Stimulated activated CD8-positive, alpha-beta memory T cell treated with anti-CD3 and anti-CD28 coated beads, Interleukin-7, amount 100 ng/mL, for 48 hours (primary cell): ENCODE measurements around the gene TMEM59L.

Experiments used
- DNase-seq, 2 donors: peaks; one replicate each; pipeline ENCODE4 v3.0.0-alpha.2; 2020; ENCODE audit warnings: low read depth in 1 of 2; ENCODE audit errors: extremely low read depth in 1 of 2

The TMEM59L gene

DNA sequence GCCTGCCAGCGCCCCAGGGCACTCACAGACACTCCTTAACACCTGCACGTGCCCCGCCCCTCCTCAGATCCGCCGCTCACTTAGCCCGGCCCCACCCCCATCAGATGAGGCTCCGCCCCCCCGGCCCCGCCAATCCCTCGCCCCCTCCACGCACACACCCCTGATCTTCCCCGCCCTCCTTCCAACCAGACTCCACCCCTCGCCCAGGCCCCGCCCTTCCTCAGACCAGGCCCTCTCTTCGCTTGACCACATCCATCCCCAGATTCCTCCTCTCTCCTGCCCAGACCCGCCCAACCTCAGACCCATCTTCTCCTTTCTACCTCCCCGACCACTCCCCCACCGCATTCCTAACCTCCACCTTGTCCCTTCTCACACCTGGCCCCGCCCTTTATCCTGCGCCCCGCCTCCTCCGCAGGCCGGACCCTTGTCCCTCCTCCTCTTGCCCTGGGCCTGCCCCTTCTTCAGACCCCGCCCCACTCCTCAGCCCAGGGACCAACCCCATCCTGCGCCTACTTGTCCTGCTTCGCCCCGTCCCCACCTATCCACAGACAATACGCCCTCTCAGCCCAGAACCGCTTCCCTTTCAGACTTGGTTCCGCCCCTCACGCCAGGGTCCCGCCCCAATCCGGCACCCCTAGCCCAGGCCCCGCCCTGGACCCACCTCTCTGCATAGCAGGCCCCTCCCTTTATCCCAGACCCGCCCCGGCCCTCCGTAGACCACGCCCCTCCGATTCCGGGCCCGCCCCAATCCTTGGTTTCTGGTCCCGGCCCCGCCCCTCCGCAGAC, 23.7 kb downstream of the TMEM59L start:
- DNase-seq: peak; percentile 96 to 97

DNA sequence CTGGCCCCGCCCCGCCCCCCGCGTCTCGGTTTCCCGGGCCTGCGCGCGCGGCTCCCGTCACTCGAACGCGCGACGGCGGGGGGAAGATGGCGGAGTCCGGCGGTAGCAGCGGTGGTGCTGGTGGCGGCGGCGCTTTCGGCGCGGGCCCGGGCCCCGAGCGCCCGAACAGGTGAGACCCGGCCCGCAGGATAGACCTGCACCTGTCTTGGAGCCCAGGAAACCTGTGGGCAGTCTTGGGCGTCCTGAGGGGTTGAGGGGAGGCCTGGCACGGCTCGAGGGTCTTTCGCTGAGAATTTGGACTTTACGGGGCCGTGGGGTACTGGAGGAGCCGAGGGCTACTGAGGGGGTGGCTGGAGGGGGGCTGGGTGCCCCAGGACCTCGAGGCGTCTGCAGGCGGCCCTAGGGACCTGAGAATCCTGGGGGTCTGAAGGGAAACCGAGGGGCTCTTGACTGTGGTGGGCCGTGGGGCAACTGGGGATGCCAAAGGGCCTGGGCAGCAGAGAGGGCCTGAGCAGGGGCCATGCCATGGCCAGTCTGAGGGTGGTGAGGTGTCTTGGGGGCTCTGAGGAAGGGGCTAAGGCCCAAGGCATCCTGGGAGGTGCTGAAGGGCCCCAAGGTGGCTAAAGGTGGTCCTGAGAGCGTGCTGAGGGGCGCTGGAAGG, 24.4 kb downstream of the TMEM59L start, which contains the start of gene KLHL26:
Gene KLHL26 (plus strand): TSS at position 60 of the 661 bp plus-strand sequence. CDS start 27 bp downstream, at position 87.
- no peak for DNase-seq

DNA sequence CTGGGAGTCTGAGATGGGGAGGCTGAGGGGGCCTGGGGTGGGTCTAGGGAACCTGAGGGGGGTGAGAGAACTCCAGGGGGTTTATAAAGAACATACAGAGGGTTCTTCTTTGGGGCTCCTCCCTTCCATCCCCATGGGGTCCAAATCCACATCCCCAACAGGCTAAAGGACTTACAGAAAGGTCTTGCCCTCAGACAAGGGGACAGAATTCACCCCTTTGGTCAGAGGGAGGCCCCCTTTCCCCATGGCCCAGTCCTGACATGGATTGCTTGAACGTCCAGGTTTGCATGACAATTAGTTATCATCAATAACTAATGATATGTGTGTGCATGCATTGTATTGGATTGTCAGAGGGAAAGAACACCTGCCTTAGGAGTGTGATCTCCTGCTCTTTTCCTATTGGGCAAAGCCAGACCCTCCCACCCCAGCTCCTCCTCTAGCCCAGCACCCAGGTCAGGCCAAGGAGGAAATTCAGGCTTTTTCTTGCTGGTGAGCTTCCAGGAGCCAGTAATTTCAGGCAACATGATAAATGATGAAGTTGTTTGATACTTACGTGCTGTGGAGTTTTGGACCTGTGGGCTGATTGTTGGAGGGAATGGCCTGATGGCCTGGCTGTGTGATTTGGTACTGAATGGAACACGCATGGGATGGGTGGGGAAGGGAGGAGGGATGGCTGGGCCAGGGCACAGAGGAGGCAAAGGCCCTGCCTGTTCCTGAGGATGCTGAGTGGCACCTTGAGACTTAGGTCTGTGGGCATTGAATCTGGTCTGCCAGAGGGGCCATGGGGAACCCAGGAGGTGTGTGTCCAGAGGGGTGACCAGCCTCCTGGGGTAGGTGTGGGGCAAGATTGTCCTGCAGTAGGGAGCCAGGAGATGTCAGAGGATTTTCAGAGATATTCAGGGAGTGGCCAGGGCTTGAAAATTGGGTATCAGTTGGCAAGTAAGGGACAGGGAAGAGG, 25.3 kb downstream of the TMEM59L start:
- DNase-seq: no peak

DNA sequence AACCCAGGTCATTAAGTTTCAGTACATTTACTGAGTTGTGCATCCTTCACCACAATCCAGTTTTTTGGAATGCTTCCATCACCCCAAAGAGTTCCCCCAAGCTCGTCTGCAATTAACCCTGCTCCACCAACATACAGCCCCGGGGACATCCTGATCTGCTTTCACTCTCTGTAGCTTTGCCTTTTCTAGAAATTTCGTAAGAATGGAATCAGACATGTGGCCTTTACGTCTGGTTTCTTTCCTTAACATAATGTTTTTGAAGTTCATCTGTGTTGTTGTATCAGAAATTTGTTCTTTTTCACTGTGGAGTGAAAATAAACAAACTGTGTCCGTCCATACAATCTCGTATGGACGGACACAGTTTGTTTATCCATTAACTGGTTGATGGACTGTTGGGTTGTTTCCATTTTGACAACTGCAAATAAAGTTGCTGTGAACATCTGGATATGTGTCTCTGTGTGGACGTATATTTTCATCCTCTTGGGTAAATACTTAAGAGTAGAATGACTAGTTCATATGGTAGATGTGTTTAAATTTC, 27.1 kb downstream of the TMEM59L start:
- no peak for DNase-seq

DNA sequence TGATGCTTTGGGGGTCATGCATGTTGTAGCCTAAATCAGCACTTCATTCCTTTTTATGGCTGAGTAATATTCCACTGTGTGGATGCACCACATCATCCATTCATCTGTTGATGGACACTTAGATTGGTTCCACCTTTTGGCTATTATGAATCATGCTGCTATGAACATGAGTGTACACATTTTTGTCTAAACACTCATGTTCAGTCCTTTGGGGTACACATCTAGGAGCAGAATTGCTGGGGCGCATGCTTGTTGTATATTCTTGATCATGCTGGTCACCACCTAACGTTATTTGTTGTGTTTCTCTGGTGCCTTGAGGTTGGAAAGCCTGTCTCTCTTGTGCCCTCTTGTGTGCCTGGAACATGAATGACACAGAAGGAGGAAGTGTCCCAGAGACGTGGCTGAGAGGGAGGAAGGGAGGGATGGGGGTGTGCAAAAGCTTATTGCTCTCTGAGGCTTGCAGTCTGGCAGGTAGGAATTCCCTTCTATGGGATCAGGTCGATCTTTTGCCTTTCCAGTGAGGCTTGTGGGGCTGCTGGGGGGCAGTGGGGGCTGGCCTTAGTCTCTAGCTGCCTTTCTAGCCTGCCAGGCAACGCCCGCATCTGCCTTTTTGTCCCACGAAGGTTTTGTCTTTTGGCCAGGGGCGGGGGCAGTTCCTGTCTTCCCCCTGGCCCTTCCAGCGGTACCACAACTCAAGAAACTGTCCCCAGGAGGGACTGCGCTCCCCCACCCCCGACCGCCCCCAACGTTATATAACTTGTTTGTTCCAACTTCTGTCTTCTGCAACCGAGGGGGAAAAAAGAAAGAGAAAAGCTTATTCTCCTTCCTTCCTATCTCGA, 31.7 kb downstream of the TMEM59L start:
- no peak for DNase-seq

DNA sequence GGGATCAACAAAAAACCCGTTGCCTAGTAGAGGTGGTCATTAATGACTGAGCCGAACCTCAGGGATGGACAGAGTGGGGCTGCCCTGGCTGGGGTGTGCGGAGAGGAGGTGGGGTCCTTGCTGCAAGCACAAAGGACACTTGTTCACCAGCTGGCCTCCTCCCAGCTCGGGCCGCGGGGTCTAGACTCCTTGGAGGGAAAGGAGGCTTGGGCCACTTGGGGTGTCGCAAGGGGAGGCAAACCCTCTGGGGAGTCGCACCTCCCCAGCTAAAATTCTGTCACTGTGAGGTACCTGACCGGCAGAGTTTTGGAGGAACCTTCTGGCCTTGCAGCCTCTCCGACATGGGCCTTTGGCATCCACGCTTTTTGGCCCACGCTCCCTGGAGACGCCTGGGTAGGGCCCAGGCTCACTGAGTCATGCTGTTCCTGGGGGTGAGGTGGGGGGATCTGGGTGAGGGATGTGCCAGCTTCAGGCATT, 32.4 kb downstream of the TMEM59L start:
- DNase-seq: no peak

DNA sequence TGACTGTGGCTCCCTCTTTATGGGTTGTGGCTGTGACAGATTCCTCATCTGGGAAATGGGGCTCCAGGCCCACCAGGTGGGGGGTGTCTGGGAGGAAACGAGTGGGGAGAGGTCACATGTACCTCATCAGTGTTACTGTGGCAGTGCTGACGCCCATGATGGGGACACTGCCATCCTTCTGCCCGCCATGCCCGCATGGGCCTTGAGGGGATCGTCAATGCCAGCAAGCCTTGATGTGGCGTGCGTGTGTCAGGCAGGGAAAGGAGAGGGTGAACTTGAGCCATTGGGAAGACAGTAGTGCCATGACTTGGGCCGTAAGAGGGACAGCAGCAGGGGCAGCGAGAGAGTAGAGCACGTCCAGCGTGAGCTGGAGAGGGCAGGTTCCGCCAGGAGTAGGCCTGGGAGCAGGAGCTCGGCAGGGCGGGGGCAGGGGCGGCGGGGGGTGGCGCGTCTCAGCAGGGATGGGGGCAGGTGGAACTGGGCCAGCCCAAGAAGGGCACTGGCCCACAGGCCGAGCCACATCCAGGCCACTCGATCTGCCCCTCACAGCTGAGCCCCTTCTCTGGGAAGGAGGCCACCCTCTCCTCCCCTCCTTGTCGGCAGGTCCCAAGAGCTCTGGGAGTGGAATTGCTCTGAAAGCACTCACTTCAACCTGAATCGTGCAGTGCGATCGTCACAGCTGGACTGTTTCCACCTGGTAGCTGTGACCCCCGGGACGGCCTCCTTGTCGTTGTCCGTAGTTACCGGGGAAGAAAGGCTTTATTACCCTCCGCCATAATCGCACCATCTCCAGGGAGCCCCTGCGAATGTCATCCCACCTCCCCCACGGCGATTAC, 34.1 kb downstream of the TMEM59L start:
- DNase-seq: no peak

DNA sequence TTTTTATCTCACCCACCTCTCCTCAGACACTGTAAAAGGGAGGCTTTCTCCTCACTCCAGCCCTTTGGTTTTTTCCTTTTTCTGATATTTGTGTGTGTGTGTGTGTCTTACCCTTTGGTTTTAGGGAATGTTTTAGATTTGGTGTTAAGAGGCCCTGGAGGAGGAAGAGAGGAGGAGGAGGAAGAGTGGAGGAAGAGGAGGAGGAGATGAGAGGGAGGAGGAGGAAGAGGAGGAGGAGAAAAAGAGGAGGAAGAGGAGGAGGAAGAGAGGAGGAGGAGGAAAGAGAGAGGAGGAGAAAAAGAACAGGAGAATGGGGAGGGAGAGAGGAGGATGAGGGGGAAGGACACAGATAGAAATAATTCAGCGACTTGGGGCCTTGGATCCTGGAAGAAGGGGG, 34.7 kb downstream of the TMEM59L start:
- DNase-seq: no peak

DNA sequence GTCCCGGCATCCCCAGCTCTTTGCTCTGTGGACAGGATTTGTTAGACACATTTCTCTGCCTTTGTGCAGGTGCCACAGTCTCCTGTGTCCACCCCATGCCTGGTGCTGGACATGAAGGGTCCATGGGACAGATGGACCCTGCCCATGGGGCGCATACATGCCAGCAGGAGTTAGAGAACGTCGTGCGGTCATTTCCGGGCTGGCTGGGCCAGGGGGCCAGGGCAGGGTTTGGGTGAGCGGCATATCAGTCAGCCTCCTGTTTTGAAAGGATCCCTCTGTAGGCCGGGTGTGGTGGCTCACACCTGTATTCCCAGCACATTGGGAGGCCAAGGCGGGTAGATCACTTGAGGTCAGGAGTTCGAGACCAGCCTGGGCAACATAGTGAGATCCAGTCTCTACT, 35.1 kb downstream of the TMEM59L start:
- no peak for DNase-seq

DNA sequence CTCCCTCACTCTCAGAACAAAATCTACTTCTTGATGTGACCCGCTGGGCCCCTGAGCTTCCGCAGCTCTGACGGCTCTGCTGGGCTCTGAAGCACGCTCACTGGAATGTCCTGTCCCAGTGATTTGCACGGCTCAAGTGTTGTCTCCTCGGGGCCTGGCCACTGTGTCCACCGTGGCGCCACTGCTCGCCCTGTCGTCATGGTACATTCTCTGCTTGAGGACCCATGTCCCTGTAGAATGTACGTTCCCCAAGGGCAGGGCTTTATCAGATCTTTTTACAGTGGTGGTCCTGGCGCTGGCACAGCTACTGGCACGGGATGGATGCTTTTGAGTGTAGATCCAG, 36.3 kb downstream of the TMEM59L start:
- no peak for DNase-seq

DNA sequence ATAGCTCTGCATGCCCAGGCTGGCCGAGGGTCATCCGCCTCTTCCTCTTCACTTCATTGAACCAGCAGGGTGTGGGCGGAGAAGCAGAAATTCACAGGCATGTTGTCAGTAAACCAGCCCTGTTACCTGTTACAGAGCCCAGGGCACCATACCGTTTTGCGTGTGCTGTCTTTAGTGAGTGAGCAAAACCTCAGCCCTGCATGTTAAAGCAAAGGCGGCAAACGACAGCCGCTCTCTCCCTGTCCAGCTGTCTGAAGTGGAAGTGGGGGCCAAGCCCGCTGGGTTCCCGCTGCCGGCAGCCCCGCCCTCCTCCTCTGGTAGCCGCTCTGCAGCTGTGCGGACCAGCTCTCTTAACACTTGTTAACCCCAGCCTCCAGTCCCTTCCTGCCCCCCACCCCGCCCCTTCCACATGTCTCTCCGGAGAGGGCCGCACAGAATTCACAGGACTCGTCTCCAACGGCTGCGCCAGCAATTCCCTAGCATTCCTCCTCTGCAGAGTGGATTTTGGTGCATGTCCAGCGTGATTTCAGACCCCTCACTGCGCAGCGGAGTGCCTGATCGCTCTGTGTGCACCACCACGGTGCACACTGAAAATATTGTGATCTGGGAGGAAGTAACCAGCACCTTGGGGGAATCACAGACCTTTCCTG, 36.8 kb downstream of the TMEM59L start:
- no peak for DNase-seq

DNA sequence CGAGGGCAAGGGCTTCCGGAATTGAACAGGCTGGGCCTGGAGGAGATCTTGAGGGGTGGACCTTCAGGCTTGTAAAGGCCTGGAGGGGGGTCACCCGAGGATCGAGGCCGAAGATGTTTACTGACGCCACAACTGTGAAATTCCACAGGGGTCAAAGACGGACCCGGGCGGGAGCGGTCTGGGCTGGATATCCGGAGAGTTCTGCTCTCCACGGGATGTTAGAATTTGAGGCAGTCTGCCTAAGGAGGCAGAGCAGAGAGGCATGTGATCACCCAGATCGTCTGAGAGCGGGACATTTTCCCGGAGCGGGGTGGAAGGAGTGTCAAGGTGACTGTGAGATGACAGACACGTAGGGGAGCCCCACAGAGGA, 37.3 kb downstream of the TMEM59L start:
- no peak for DNase-seq

DNA sequence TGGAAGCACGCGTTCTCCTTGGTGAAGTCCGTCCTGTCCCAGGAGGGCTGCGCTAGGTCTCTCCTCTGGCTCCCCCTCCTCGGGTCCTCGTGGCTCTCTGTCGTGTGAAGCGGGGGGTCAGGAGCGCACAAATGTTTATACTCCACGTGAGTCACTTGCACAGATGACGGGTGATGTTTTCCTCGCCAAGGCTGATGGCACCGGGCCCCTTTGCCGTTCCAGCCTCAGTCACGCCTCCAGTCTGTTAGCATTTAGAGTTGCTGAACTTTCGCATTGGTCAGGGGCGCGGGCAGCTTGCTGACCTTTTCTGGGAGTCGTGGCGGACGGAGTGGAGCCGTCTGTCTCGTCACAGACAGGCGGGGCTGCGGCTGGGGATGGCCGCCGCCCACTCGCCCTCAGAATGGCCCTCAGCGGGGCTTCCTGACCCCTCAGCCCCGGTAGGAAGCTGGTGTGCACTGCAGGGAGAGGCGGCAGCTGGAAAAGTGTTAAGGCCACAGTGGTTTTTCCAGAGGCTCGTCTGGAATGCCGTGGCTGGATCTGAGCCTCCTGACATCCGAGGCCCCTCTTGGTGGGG, 37.9 kb downstream of the TMEM59L start:
- DNase-seq: no peak

DNA sequence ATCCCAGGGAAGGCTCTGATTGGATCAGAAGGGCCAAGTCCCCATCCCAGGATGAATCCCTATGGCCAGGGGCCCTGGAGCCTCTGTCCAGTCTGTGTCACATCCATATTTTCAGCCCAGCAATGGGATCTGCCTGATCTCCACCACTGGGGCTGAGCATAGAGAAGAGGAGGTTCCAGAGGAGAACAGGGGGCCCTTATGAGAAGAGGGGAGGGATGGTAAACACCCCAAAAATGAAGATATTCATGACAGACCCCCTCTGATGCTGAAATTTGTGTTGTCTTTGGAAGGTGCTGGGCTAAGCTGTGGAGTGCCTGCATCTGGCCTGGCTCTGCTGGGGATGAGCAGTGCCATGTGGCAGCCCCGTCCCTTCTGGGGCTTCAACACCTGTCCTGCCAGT, 38.6 kb downstream of the TMEM59L start:
- no peak for DNase-seq

DNA sequence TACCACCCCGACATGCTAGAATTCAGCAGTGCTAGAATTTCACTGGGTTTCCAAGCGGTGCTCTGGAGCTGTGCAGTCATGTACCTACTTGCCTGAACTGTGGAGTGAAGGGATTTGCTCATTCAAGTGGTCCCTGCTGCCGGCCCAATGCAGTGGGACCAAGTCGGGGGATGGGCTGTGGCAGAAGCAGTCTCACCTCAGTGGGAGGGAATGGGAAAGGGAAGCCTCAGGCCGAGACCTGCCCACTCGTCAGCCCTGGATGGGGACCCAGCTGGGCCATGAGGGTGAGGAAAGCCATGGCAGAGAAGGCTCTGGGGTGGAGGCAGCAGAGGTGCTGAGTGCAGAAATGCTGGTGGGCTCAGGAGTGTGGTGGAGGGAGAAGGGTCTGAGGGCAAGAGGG, 39.1 kb downstream of the TMEM59L start:
- DNase-seq: no peak

DNA sequence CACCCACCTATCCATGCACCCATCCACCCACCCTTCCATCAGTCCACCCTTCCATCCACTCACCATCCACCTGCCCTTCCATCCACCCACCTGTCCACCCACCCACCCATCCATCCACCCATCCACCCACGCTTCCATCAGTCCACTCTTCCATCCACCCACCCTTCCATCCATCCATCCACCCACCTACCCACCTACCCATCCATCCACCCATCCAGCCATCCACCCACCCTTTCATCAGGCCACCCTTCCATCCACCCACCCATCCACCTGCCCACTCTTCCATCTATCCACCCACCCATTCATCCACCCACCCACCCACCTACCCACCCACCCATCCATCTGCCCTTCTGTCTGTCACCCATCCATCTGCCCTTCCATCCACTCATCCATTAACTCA, 41.2 kb downstream of the TMEM59L start:
- DNase-seq: no peak

DNA sequence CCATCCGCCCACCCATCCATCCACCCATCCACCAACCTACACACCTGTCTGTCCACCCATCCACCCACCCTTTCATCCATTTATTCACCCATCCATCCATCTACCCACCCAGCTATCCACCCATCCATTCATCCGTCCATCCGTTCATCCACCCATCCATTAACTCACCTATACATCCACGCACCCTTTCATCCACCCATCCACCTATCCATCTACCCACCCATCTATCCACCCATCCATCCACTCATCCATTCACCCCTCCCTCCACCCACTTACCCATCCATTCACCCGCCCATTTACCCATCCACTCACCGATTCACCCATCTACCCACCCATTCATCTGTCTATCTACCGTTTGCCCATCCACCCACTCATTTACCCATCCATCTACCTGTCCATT, 41.8 kb downstream of the TMEM59L start:
- DNase-seq: no peak

DNA sequence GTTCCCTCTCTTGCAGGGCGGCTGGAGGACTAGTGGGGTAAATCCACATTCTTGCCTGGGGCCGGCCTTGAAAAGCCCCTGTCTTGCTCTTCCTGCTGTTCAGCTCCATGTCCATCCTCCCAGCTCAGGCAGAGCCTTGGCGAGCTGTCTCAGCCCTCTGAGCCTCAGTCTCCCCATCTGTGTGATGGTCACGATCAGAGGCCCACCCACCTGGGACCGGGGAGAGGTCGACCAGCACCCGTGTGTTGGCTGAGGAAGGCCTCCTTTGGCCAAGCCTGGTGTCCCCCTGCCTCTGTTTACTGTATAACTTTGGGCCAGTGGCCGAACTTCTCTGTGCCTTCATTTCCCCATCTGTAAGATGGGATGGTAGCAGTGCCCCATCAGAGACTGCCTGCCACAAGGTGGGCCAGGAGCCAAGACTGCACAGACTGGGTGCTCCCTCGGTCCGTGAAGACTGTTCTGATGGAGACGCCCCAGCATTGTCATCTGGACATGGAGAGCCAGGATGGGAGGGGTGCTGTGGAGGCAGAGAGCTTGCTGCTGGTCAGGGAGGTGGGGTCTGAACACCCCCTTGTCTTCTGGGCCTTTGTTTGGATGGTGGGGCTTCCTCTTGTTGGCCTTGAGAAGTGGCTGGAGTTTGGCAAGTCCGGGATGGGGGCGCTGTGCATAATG, 42.6 kb downstream of the TMEM59L start:
- DNase-seq: no peak
